Upper lobe of left lung (tissue), 4 donors: Measurements from ENCODE around the gene CAMK2G.
"Not testable (repeated sequence)": the region's sequence is repeated elsewhere in the genome, so short reads cannot be mapped to it uniquely, and the experiment has no call there.

ENCODE experiments used
- EP300 ChIP-seq, 4 donors: sonication (generic); formaldehyde crosslinking; IDR thresholded peaks; one replicate each; pipeline ENCODE4 v1.5.1; 2017; ENCODE audit warnings: antibody characterized with exemption in 4 of 4, control low read depth in 2 of 4
- POLR2A ChIP-seq, 4 donors: fragments of 450-650 bp; IDR thresholded peaks; one replicate each; pipeline ENCODE4 v1.5.1; 2016 to 2017; ENCODE audit warnings: antibody characterized with exemption in 4 of 4, mild to moderate bottlenecking in 2 of 4
- POLR2AphosphoS5 ChIP-seq, 2 donors: sonication (generic); formaldehyde crosslinking; IDR thresholded peaks; one replicate each; pipeline ENCODE4 v1.5.1; 2017; ENCODE audit warnings: antibody characterized with exemption in 2 of 2
- TF ChIP-seq, protein P1 (sequence below), 6 experiments: fragments of 450-650 bp in 4 of 6; fragments of 200-600 bp in 2 of 6; sonication (generic) in 2 of 6; IDR thresholded peaks; one replicate each; pipeline ENCODE4 v1.5.1; 2016 to 2019; ENCODE audit warnings: antibody characterized with exemption in 6 of 6

GRCh38 chr10:73919481-73919880, 45.1 kb upstream of the CAMK2G start:
- TF ChIP-seq, protein P1, sequence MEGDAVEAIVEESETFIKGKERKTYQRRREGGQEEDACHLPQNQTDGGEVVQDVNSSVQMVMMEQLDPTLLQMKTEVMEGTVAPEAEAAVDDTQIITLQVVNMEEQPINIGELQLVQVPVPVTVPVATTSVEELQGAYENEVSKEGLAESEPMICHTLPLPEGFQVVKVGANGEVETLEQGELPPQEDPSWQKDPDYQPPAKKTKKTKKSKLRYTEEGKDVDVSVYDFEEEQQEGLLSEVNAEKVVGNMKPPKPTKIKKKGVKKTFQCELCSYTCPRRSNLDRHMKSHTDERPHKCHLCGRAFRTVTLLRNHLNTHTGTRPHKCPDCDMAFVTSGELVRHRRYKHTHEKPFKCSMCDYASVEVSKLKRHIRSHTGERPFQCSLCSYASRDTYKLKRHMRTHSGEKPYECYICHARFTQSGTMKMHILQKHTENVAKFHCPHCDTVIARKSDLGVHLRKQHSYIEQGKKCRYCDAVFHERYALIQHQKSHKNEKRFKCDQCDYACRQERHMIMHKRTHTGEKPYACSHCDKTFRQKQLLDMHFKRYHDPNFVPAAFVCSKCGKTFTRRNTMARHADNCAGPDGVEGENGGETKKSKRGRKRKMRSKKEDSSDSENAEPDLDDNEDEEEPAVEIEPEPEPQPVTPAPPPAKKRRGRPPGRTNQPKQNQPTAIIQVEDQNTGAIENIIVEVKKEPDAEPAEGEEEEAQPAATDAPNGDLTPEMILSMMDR (IDR thresholded peaks at IDR 0.05), result not testable (repeated sequence)
- TF ChIP-seq POLR2A, POLR2AphosphoS5, EP300 (IDR thresholded peaks at IDR 0.05): not testable (repeated sequence)
